HepG2 (cell line): ENCODE results near the gene TPRN. TPM values are rescaled to one million over a fixed set of nuclear protein-coding genes. Genes with fewer than 3 reads are reported as not detected.

Experiments
- ATRX ChIP-seq: sonication (generic); formaldehyde crosslinking; IDR thresholded peaks from 2 replicates; pipeline ENCODE4 v1.4.0; 2020; ENCODE audit warnings: missing genetic modification reagents, borderline replicate concordance
- ETV6 ChIP-seq: sonication (generic); formaldehyde crosslinking; conservative IDR thresholded peaks from 2 replicates; pipeline ENCODE4 v1.4.0; 2020; ENCODE audit warnings: missing genetic modification reagents
- FOXK2 ChIP-seq: fragments of 450-650 bp; IDR thresholded peaks from 2 replicates; pipeline ENCODE4 v1.6.1; 2016
- HNRNPUL1 ChIP-seq: fragments of 200-400 bp; formaldehyde crosslinking; IDR thresholded peaks from 2 replicates; pipeline ENCODE4 v1.6.1; 2017; ENCODE audit warnings: low read depth, mild to moderate bottlenecking, low read length, moderate library complexity
- KAT7 ChIP-seq: IDR thresholded peaks from 2 replicates; pipeline ENCODE4 v1.6.1; 2018; ENCODE audit warnings: borderline replicate concordance, missing compliant biosample characterization
- KLF13 ChIP-seq: sonication (generic); formaldehyde crosslinking; IDR thresholded peaks from 2 replicates; pipeline ENCODE4 v1.4.0; 2020; ENCODE audit warnings: mild to moderate bottlenecking, missing genetic modification reagents
- KLF6 ChIP-seq: IDR thresholded peaks from 2 replicates; pipeline ENCODE4 v1.8.0; 2016; ENCODE audit warnings: missing biosample characterization, missing genetic modification reagents
- MATR3 ChIP-seq: sonication (generic); formaldehyde crosslinking; IDR thresholded peaks from 2 replicates; pipeline ENCODE4 v1.4.0; 2020; ENCODE audit warnings: missing genetic modification reagents
- NFIC ChIP-seq: IDR thresholded peaks from 2 replicates; pipeline ENCODE4 v1.6.1; 2012; ENCODE audit warnings: mild to moderate bottlenecking, low read length, inconsistent platforms
- NONO ChIP-seq, 2 experiments: fragments of 450-650 bp in 1 of 2; sonication (generic) in 1 of 2; formaldehyde crosslinking in 1 of 2; IDR thresholded peaks in 1 of 2; conservative IDR thresholded peaks in 1 of 2; 2 replicates each; pipeline versions ENCODE4 v1.6.1 to v1.8.0; 2017 to 2022; ENCODE audit warnings: mild to moderate bottlenecking in 1 of 2, missing genetic modification reagents in 1 of 2, moderate library complexity in 1 of 2
- RFXANK ChIP-seq: IDR thresholded peaks from 2 replicates; pipeline ENCODE4 v1.6.1; 2016
- SIN3B ChIP-seq: fragments of 150-350 bp; IDR thresholded peaks from 2 replicates; pipeline ENCODE4 v1.6.1; 2014; ENCODE audit warnings: low read length
- SPEN ChIP-seq: sonication (generic); formaldehyde crosslinking; IDR thresholded peaks from 2 replicates; pipeline ENCODE4 v1.5.1; 2020; ENCODE audit warnings: low read depth, mild to moderate bottlenecking, missing genetic modification reagents
- SYNCRIP ChIP-seq: fragments of 200-400 bp; formaldehyde crosslinking; IDR thresholded peaks from 2 replicates; pipeline ENCODE4 v1.6.1; 2018; ENCODE audit warnings: mild to moderate bottlenecking, low read depth, low read length; ENCODE audit not compliant: insufficient read depth
- YEATS2 ChIP-seq: sonication (generic); formaldehyde crosslinking; IDR thresholded peaks from 2 replicates; pipeline ENCODE4 v1.4.0; 2020; ENCODE audit warnings: missing genetic modification reagents, borderline replicate concordance
- ZBTB21 ChIP-seq: sonication (generic); formaldehyde crosslinking; IDR thresholded peaks from 2 replicates; pipeline ENCODE4 v1.4.0; 2020; ENCODE audit warnings: missing genetic modification reagents
- ZBTB42 ChIP-seq: sonication (generic); formaldehyde crosslinking; IDR thresholded peaks from 2 replicates; pipeline ENCODE4 v1.5.0; 2020; ENCODE audit warnings: mild to moderate bottlenecking, missing genetic modification reagents
- ZFP82 ChIP-seq: sonication (generic); formaldehyde crosslinking; IDR thresholded peaks from 2 replicates; pipeline ENCODE4 v1.5.1; 2020; ENCODE audit warnings: mild to moderate bottlenecking, missing genetic modification reagents, borderline replicate concordance
- ZNF121 ChIP-seq: sonication (generic); formaldehyde crosslinking; IDR thresholded peaks from 2 replicates; pipeline ENCODE4 v1.5.0; 2020; ENCODE audit warnings: mild to moderate bottlenecking, missing genetic modification reagents
- ZNF430 ChIP-seq: sonication (generic); formaldehyde crosslinking; IDR thresholded peaks from 2 replicates; pipeline ENCODE4 v1.9.0; 2021; ENCODE audit warnings: mild to moderate bottlenecking, missing genetic modification reagents
- ZNF501 ChIP-seq: sonication (generic); formaldehyde crosslinking; IDR thresholded peaks from 2 replicates; pipeline ENCODE4 v1.5.1; 2020; ENCODE audit warnings: mild to moderate bottlenecking, moderate library complexity, missing genetic modification reagents
- ZNF773 ChIP-seq: sonication (generic); formaldehyde crosslinking; IDR thresholded peaks from 2 replicates; pipeline ENCODE4 v1.4.0; 2020; ENCODE audit warnings: missing genetic modification reagents, borderline replicate concordance
- polyA plus RNA-seq, 8 experiments: library from polyadenylated mRNA; depleted of rRNA in 3 of 8; stranded (reverse) in 7 of 8; unstranded in 1 of 8; fragments of >200 nt; fragmentation: Illumina TruSeq in 4 of 8; extraction: Trizol in 4 of 8; gene quantifications; 2 replicates each; pipeline versions ENCODE4 v1.2.1 to v1.2.3, GENCODE V29; 2011 to 2016; ENCODE audit warnings: low read depth in 4 of 8, missing spikeins in 1 of 8, mixed read lengths in 1 of 8; ENCODE audit not compliant: insufficient read depth in 1 of 8
- total RNA-seq, 5 experiments: library from RNA; depleted of rRNA; stranded (reverse); fragments of >200 nt; fragmentation: Illumina TruSeq; extraction: Trizol; gene quantifications; 2 replicates each; pipeline ENCODE4 v1.2.3, GENCODE V29; 2016; ENCODE audit warnings: low read depth in 1 of 5
- TF ChIP-seq, protein P1 (sequence below): sonication (generic); formaldehyde crosslinking; IDR thresholded peaks from 2 replicates; pipeline ENCODE4 v1.9.0; 2021; ENCODE audit warnings: missing genetic modification reagents, borderline replicate concordance
- TF ChIP-seq, protein P2 (sequence below): sonication (generic); formaldehyde crosslinking; IDR thresholded peaks from 2 replicates; pipeline ENCODE4 v1.4.0; 2020; ENCODE audit warnings: missing genetic modification reagents
- TF ChIP-seq, protein P3 (sequence below): sonication (generic); formaldehyde crosslinking; IDR thresholded peaks from 2 replicates; pipeline ENCODE4 v1.8.0; 2022; ENCODE audit warnings: missing genetic modification reagents, mild to moderate bottlenecking, inconsistent platforms, borderline replicate concordance

TPRN gene
- total and polyA plus RNA-seq, 2 of the 13 experiments (the other 11 are each of a cell fraction or from before 2014, with no cell fraction given): 10.1 to 19.2 TPM

GRCh38 chr9:137227054-137227852 is 26.7 kb upstream of the TPRN start, which contains the start of gene RNF224 (continued):
- TF ChIP-seq, protein P1, sequence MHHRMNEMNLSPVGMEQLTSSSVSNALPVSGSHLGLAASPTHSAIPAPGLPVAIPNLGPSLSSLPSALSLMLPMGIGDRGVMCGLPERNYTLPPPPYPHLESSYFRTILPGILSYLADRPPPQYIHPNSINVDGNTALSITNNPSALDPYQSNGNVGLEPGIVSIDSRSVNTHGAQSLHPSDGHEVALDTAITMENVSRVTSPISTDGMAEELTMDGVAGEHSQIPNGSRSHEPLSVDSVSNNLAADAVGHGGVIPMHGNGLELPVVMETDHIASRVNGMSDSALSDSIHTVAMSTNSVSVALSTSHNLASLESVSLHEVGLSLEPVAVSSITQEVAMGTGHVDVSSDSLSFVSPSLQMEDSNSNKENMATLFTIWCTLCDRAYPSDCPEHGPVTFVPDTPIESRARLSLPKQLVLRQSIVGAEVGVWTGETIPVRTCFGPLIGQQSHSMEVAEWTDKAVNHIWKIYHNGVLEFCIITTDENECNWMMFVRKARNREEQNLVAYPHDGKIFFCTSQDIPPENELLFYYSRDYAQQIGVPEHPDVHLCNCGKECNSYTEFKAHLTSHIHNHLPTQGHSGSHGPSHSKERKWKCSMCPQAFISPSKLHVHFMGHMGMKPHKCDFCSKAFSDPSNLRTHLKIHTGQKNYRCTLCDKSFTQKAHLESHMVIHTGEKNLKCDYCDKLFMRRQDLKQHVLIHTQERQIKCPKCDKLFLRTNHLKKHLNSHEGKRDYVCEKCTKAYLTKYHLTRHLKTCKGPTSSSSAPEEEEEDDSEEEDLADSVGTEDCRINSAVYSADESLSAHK (CRISPR knock-in tag): no peak
- TF ChIP-seq KAT7 (CRISPR knock-in tag) (no peak), KLF13 (CRISPR knock-in tag) (no peak), YEATS2 (CRISPR knock-in tag) (no peak), SPEN (no peak), FOXK2 (no peak), NFIC (no peak), ETV6 (CRISPR knock-in tag) (no peak), HNRNPUL1 (no peak), KLF6 (CRISPR knock-in tag) (no peak), ATRX (CRISPR knock-in tag) (no peak), ZNF430 (no peak), ZBTB21 (CRISPR knock-in tag) (no peak), RFXANK (no peak), ZNF121 (CRISPR knock-in tag) (no peak), MATR3 (CRISPR knock-in tag) (no peak), SIN3B (no peak), ZNF501 (CRISPR knock-in tag) (no peak), NONO (IDR thresholded peaks at IDR 0.05) (no peak), NONO (CRISPR knock-in tag; conservative IDR thresholded peaks at IDR 0.05) (peak; percentile 57; the same call in 1 of the 2 replicates), ZNF773 (no peak), ZFP82 (no peak), ZBTB42 (CRISPR knock-in tag) (no peak), SYNCRIP (no peak)
- TF ChIP-seq, protein P2, sequence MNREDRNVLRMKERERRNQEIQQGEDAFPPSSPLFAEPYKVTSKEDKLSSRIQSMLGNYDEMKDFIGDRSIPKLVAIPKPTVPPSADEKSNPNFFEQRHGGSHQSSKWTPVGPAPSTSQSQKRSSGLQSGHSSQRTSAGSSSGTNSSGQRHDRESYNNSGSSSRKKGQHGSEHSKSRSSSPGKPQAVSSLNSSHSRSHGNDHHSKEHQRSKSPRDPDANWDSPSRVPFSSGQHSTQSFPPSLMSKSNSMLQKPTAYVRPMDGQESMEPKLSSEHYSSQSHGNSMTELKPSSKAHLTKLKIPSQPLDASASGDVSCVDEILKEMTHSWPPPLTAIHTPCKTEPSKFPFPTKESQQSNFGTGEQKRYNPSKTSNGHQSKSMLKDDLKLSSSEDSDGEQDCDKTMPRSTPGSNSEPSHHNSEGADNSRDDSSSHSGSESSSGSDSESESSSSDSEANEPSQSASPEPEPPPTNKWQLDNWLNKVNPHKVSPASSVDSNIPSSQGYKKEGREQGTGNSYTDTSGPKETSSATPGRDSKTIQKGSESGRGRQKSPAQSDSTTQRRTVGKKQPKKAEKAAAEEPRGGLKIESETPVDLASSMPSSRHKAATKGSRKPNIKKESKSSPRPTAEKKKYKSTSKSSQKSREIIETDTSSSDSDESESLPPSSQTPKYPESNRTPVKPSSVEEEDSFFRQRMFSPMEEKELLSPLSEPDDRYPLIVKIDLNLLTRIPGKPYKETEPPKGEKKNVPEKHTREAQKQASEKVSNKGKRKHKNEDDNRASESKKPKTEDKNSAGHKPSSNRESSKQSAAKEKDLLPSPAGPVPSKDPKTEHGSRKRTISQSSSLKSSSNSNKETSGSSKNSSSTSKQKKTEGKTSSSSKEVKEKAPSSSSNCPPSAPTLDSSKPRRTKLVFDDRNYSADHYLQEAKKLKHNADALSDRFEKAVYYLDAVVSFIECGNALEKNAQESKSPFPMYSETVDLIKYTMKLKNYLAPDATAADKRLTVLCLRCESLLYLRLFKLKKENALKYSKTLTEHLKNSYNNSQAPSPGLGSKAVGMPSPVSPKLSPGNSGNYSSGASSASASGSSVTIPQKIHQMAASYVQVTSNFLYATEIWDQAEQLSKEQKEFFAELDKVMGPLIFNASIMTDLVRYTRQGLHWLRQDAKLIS (CRISPR knock-in tag): no peak
- TF ChIP-seq, protein P3, sequence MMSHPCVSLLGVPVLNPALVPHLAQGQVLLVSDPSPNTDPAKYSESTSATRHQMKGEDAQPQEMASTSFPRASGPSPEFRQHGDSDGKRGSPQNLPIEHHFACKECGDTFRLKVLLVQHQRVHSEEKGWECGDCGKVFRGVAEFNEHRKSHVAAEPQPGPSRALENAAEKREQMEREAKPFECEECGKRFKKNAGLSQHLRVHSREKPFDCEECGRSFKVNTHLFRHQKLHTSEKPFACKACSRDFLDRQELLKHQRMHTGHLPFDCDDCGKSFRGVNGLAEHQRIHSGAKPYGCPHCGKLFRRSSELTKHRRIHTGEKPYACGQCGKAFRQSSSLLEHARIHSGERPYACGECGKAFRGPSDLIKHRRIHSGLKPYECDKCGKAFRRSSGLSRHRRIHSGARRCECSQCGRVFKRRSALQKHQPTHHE (CRISPR knock-in tag): no peak
